RWPE2 (cell line): ENCODE results near the gene THY1.

Experiments used
- ATAC-seq: fragments of 200-7000 bp; cut with Tn5 transposase; 3 replicates; pipeline ENCODE4 v1.9.1; 2021; ENCODE audit warnings: low read depth
- DNase-seq: peaks from one replicate; pipeline ENCODE4 v3.0.0-alpha.2; 2020; ENCODE audit warnings: low spot score
- H3K27ac ChIP-seq: fragments of 450-650 bp; 2 replicates; pipeline ENCODE4 v1.5.1; 2017; ENCODE audit warnings: mild to moderate bottlenecking; ENCODE audit not compliant: poor library complexity, severe bottlenecking
- H3K27me3 ChIP-seq: fragments of 250-450 bp; sonication (Bioruptor Pico); 2 replicates; pipeline ENCODE4 v1.5.1; 2021; ENCODE audit warnings: mild to moderate bottlenecking, moderate library complexity; ENCODE audit not compliant: insufficient read depth, poor library complexity, severe bottlenecking
- H3K36me3 ChIP-seq: fragments of 250-450 bp; sonication (Bioruptor Pico); 2 replicates; pipeline ENCODE4 v1.5.1; 2020; ENCODE audit warnings: low read depth, mild to moderate bottlenecking, moderate library complexity
- H3K4me1 ChIP-seq: fragments of 250-450 bp; sonication (Bioruptor Pico); 2 replicates; pipeline ENCODE4 v1.5.1; 2021; ENCODE audit warnings: mild to moderate bottlenecking, moderate library complexity; ENCODE audit not compliant: insufficient read depth, poor library complexity, severe bottlenecking
- H3K4me3 ChIP-seq: fragments of 250-450 bp; sonication (Bioruptor Pico); 2 replicates; pipeline ENCODE4 v1.5.1; 2021; ENCODE audit warnings: mild to moderate bottlenecking, moderate library complexity; ENCODE audit not compliant: severe bottlenecking
- H3K9me3 ChIP-seq: fragments of 250-450 bp; sonication (Bioruptor Pico); 2 replicates; pipeline ENCODE4 v1.5.1; 2021; ENCODE audit warnings: mild to moderate bottlenecking, moderate library complexity; ENCODE audit not compliant: severe bottlenecking
- TF ChIP-seq, protein P1 (sequence below): fragments of 450-650 bp; IDR thresholded peaks from one replicate; pipeline ENCODE4 v1.5.1; 2017; ENCODE audit warnings: mild to moderate bottlenecking, moderate library complexity; ENCODE audit not compliant: poor library complexity, severe bottlenecking

The THY1 gene

GRCh38 chr11:119369132-119369925 lies 53.6 kb downstream of the THY1 start:
- Histone ChIP-seq H3K27ac (peak overlapping the region; percentile 45), H3K9me3 (no peaks in the 10 kb centered on the region), H3K27me3 (no peaks in the 10 kb centered on the region), H3K36me3 (no peaks in the 10 kb centered on the region), H3K4me3 (no peak overlapping the region), H3K4me1 (peaks cover 27% of the 10 kb centered on the region)
- ATAC-seq: no peak
- no peak for DNase-seq
- TF ChIP-seq, protein P1, sequence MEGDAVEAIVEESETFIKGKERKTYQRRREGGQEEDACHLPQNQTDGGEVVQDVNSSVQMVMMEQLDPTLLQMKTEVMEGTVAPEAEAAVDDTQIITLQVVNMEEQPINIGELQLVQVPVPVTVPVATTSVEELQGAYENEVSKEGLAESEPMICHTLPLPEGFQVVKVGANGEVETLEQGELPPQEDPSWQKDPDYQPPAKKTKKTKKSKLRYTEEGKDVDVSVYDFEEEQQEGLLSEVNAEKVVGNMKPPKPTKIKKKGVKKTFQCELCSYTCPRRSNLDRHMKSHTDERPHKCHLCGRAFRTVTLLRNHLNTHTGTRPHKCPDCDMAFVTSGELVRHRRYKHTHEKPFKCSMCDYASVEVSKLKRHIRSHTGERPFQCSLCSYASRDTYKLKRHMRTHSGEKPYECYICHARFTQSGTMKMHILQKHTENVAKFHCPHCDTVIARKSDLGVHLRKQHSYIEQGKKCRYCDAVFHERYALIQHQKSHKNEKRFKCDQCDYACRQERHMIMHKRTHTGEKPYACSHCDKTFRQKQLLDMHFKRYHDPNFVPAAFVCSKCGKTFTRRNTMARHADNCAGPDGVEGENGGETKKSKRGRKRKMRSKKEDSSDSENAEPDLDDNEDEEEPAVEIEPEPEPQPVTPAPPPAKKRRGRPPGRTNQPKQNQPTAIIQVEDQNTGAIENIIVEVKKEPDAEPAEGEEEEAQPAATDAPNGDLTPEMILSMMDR: no peak

DNA sequence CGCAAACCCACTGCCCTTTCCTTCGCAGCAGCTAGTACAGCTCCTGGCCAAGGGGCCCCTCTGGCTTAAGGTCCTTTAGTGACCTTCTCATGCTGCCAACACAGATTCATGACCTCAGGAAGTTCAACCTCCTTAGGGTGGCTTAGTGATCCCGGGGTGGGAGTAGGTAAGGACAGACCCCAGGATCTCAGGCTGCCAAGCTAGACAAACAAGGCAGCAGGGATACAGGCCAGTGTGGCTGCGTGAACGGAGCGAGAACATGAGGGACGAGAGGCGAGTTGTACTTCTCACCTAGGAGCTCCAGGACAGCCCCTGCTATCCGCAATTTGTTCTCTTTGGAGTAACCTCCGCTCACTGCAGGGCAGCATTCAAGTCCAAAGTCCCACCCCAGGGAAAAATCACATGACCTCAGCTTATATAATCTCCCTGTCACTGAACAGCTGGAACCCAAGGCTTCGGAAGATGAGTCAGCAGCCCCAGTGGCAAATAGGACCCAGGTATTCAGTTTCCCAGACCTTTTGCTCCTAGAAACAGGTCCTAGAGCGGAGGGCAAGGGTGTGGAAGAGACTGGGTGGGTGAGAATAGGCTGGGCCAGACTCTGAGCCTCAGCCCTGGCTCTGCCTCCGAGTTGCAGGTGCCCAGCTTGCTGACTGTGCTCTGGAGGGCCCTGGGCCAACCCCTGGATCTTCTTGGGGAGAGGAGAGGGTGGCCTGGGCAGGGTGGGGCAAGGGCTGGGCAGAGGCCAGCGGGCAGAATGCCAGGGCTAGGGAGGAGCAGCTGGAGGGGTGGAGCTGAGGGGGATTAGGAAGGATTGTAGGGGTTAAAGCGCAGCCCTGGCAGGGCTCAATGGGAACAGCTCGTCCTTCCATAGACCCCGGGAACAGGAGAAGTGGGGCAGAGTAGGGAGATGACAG lies 54.6 kb downstream of the THY1 start:
- H3K27ac ChIP-seq: peak overlapping the region; percentile 45
- TF ChIP-seq, protein P1: no peak
- no peaks in the 10 kb centered on the region for H3K27me3 ChIP-seq
- peaks cover 27% of the 10 kb centered on the region for H3K4me1 ChIP-seq
- H3K4me3 ChIP-seq: no peak overlapping the region
- no peaks in the 10 kb centered on the region for H3K36me3 ChIP-seq
- no peaks in the 10 kb centered on the region for H3K9me3 ChIP-seq
- peak; percentile 73 for ATAC-seq
- peak; percentile 84 for DNase-seq

DNA sequence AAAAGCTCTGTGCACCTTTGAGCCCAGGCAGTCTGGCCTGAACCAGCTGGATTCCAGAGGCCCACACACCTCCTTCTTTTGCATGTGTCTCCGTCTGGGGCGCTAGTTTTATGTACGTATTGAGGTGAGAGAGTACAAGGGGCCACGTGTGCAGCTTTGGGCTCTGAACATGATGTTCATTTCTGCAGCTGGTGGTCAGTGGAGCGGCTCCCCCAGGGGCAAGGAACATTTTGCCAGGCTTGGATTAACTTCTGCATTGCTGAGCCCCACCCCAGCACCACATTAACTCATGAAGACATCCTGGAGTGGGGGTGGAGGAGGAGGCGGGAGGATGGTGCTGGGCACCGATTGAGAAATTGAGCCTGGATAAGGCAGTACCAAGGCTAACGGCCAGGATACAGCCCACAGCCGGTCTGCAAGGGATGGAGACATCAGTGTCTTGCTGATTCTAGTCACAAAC lies 55.3 kb downstream of the THY1 start:
- Histone ChIP-seq H3K9me3 (no peaks in the 10 kb centered on the region), H3K4me1 (peaks cover 27% of the 10 kb centered on the region), H3K27ac (peak overlapping the region; percentile 45), H3K36me3 (no peaks in the 10 kb centered on the region), H3K27me3 (no peaks in the 10 kb centered on the region), H3K4me3 (no peak overlapping the region)
- peak; percentile 67 for DNase-seq
- ATAC-seq: peak; percentile 55
- TF ChIP-seq, protein P1: no peak
